T1000 (cell line): Measurements from ENCODE around the gene DCAF16.

Source experiments
- DNase-seq: peaks from one replicate; lab custom pipeline; 2025; ENCODE audit warnings: mixed read lengths; lab: John Stamatoyannopoulos, UW

DCAF16 gene

GRCh38 chr4:17781300-17782287, 29.0 kb downstream of the DCAF16 start, which contains the start of gene FAM184B:
FAM184B (minus strand) TSS chr4:17781621; CDS start chr4:17781299, 322 bp downstream.
- DNase-seq = no peak

- no peak for DNase-seq
Measured at GRCh38 chr4:17780501-17781299, 29.9 kb downstream of the DCAF16 start.

- no peak for DNase-seq
Measured at GRCh38 chr4:17778431-17778830, 32.1 kb downstream of the DCAF16 start.

- DNase-seq = no peak
Measured at GRCh38 chr4:17773135-17773698, 37.3 kb downstream of the DCAF16 start.

GRCh38 chr4:17771284-17771908, 39.2 kb downstream of the DCAF16 start:
- DNase-seq = no peak

GRCh38 chr4:17770845-17771244, 39.7 kb downstream of the DCAF16 start:
- DNase-seq = no peak

- DNase-seq = no peak
Measured at GRCh38 chr4:17769406-17770174, 41.0 kb downstream of the DCAF16 start.

- DNase-seq = no peak
Measured at GRCh38 chr4:17766826-17767458, 43.6 kb downstream of the DCAF16 start.

- no peak for DNase-seq
Measured at GRCh38 chr4:17765514-17766286, 44.9 kb downstream of the DCAF16 start.

GRCh38 chr4:17763931-17764330, 46.6 kb downstream of the DCAF16 start:
- DNase-seq = no peak

GRCh38 chr4:17763416-17763815, 47.1 kb downstream of the DCAF16 start:
- DNase-seq = no peak

GRCh38 chr4:17762726-17763125, 47.8 kb downstream of the DCAF16 start:
- no peak for DNase-seq

- no peak for DNase-seq
Measured at GRCh38 chr4:17761062-17761461, 49.5 kb downstream of the DCAF16 start.

GRCh38 chr4:17760626-17761025, 49.9 kb downstream of the DCAF16 start:
- no peak for DNase-seq

- DNase-seq = no peak
Measured at GRCh38 chr4:17758485-17758884, 52.1 kb downstream of the DCAF16 start.

- no peak for DNase-seq
Measured at GRCh38 chr4:17757621-17758020, 52.9 kb downstream of the DCAF16 start.

GRCh38 chr4:17753646-17754045, 56.9 kb downstream of the DCAF16 start:
- no peak for DNase-seq
